K562 (cell line): ENCODE results near the gene TTC21A. TPM values are rescaled to one million over a fixed set of nuclear protein-coding genes. Genes with fewer than 3 reads are reported as not detected.

Experiments
- CTCF ChIP-seq, 3 experiments: IDR thresholded peaks in 2 of 3; conservative IDR thresholded peaks in 1 of 3; 2 replicates each; pipeline ENCODE4 v1.5.1; 2011 to 2012; ENCODE audit warnings: low read length in 3 of 3, mild to moderate bottlenecking in 3 of 3, control low read depth in 2 of 3, improper control_type of control experiment in 1 of 3, inconsistent platforms in 1 of 3, low read depth in 1 of 3, mixed read lengths in 1 of 3, moderate library complexity in 1 of 3; ENCODE audit not compliant: insufficient read depth in 2 of 3
- DEAF1 ChIP-seq: fragments of 450-650 bp; formaldehyde crosslinking; IDR thresholded peaks from 2 replicates; pipeline ENCODE4 v1.4.0; 2020; ENCODE audit warnings: mild to moderate bottlenecking, moderate library complexity
- E2F3 ChIP-seq: fragments of 250-450 bp; sonication (Bioruptor Pico); IDR thresholded peaks from 2 replicates; pipeline ENCODE4 v1.4.0; 2020; ENCODE audit warnings: mild to moderate bottlenecking
- JUN ChIP-seq, 2 experiments: sonication (generic) in 1 of 2; formaldehyde crosslinking in 1 of 2; IDR thresholded peaks; 2 replicates each; pipeline versions ENCODE4 v1.6.1 to v1.8.0; 2012 to 2022; ENCODE audit warnings: borderline replicate concordance in 2 of 2, mild to moderate bottlenecking in 2 of 2, improper control_type of control experiment in 1 of 2, low read depth in 1 of 2, low read length in 1 of 2, missing genetic modification reagents in 1 of 2
- NR2C2 ChIP-seq, 2 experiments: fragments of 200-800 bp in 1 of 2; sonication (Bioruptor generic) in 1 of 2; sonication (generic) in 1 of 2; formaldehyde crosslinking in 1 of 2; IDR thresholded peaks; 2 replicates each; pipeline versions ENCODE4 v1.6.1 to v1.8.0; 2016 to 2022; ENCODE audit warnings: mild to moderate bottlenecking in 1 of 2, missing compliant biosample characterization in 1 of 2, missing genetic modification characterization in 1 of 2, missing genetic modification reagents in 1 of 2
- NUFIP1 ChIP-seq: fragments of 450-650 bp; IDR thresholded peaks from 2 replicates; pipeline ENCODE4 v1.6.1; 2018; ENCODE audit not compliant: partially characterized antibody
- REST ChIP-seq, 2 experiments: fragments of 450-650 bp; formaldehyde crosslinking in 1 of 2; IDR thresholded peaks; 2 replicates each; pipeline versions ENCODE4 v1.4.0 to v1.6.1; 2014 to 2020; ENCODE audit warnings: mild to moderate bottlenecking in 2 of 2, borderline replicate concordance in 1 of 2, low read depth in 1 of 2
- RHOXF2B ChIP-seq: fragments of 250-450 bp; sonication (Bioruptor Pico); conservative IDR thresholded peaks from 2 replicates; pipeline ENCODE4 v1.5.1; 2021
- TRIM25 ChIP-seq: fragments of 450-650 bp; IDR thresholded peaks from 2 replicates; pipeline ENCODE4 v1.7.0; 2016; ENCODE audit warnings: borderline replicate concordance
- U2AF1 ChIP-seq: fragments of 200-400 bp; formaldehyde crosslinking; optimal IDR thresholded peaks from 2 replicates; pipeline ENCODE3; 2017; ENCODE audit warnings: mild to moderate bottlenecking, low read depth, low read length, moderate library complexity
- ZKSCAN3 ChIP-seq: fragments of 250-450 bp; sonication (Bioruptor Pico); IDR thresholded peaks from 2 replicates; pipeline ENCODE4 v1.4.0; 2020
- polyA plus RNA-seq, 8 experiments: library from polyadenylated mRNA; depleted of rRNA in 4 of 8; stranded (reverse) in 5 of 8; unstranded in 3 of 8; fragments of >200 nt; fragmentation: Nextera tagmentation in 2 of 8; fragmentation: Illumina TruSeq in 1 of 8; extraction: Ambion mirVana in 2 of 8; extraction: Trizol in 1 of 8; gene quantifications; 2 replicates each; pipeline versions ENCODE4 v1.2.1 to v1.2.3, GENCODE V29; 2011 to 2014; ENCODE audit warnings: inconsistent platforms in 1 of 8, missing spikeins in 1 of 8
- total RNA-seq, 7 experiments: library from RNA; depleted of rRNA in 6 of 7; stranded (reverse); fragments of >200 nt in 6 of 7; fragmentation: Illumina TruSeq in 2 of 7; extraction: Trizol in 2 of 7; gene quantifications; 2 replicates each; pipeline versions ENCODE4 v1.2.1 to v1.2.3, GENCODE V29; 2011 to 2021; ENCODE audit warnings: low replicate concordance in 1 of 7

The TTC21A gene
- total and polyA plus RNA-seq, 9 of the 15 experiments (the other 6 are each of a cell fraction or from before 2014, with no cell fraction given), result 0.22 to 1.4 (median 0.70) TPM

- TF ChIP-seq NR2C2 (CRISPR knock-in tag; IDR thresholded peaks at IDR 0.05), result no peak
- peak; percentile 84 for TF ChIP-seq NR2C2 (tag; IDR thresholded peaks at IDR 0.05)
- no peak for TF ChIP-seq E2F3
- no peak for TF ChIP-seq JUN (IDR thresholded peaks at IDR 0.05; ENCODE audit: borderline replicate concordance, low read depth, low read length)
- TF ChIP-seq JUN (CRISPR knock-in tag; IDR thresholded peaks at IDR 0.05; ENCODE audit: borderline replicate concordance), result no peak
- TF ChIP-seq RHOXF2B (CRISPR knock-in tag), result no peak
- no peak for TF ChIP-seq TRIM25
- TF ChIP-seq ZKSCAN3, result no peak
- peak; percentile 34; the same call in 1 of the 2 replicates for TF ChIP-seq DEAF1
- TF ChIP-seq U2AF1, result no peak
- TF ChIP-seq REST (IDR thresholded peaks at IDR 0.05; ENCODE audit: borderline replicate concordance), result peak; percentile 78; the same call in 1 of the 2 replicates
- no peak for TF ChIP-seq REST (CRISPR knock-in tag; IDR thresholded peaks at IDR 0.05; ENCODE audit: low read depth)
- peak; percentile 28 to 66 (median 43); a peak in 3 of 6 replicates for TF ChIP-seq CTCF (IDR thresholded peaks at IDR 0.05 in 2 of 3, conservative IDR thresholded peaks at IDR 0.05 in 1 of 3; ENCODE audit: insufficient read depth in 2 of 3, low read depth in 1 of 3, low read length in 3 of 3)
- no peak for TF ChIP-seq NUFIP1
Measured at GRCh38 chr3:39184081-39184967, 76.8 kb downstream of the TTC21A start (continued).
